Brain microvascular endothelial cell (primary cell): ENCODE data around the gene ADGRL3.

ENCODE experiments used
- DNase-seq: peaks from one replicate; pipeline ENCODE4 v3.0.0-alpha.2; 2020
- H3K27ac ChIP-seq: fragments of 250-450 bp; sonication (Bioruptor Pico); 2 replicates; pipeline ENCODE4 v1.5.1; 2020; ENCODE audit warnings: mild to moderate bottlenecking, moderate library complexity
- H3K27me3 ChIP-seq: fragments of 250-450 bp; sonication (Bioruptor Pico); replicated peaks from 2 replicates; pipeline ENCODE4 v1.5.1; 2020; ENCODE audit warnings: mild to moderate bottlenecking
- H3K36me3 ChIP-seq: fragments of 250-450 bp; sonication (Bioruptor Pico); replicated peaks from 2 replicates; pipeline ENCODE4 v1.5.1; 2020; ENCODE audit warnings: mild to moderate bottlenecking
- H3K4me3 ChIP-seq: 2 replicates; pipeline ENCODE4 v1.5.1; 2011; ENCODE audit warnings: low read depth, mild to moderate bottlenecking, control low read depth, low read length, moderate library complexity
- in situ Hi-C: cut with HindIII; loops from 2 replicates; pipeline ENCODE4 v1.10.0; 2017; ENCODE audit warnings: low sequenced_read_pairs, low pct_ligation_motif_present
- TF ChIP-seq, protein P1 (sequence below): IDR thresholded peaks from 2 replicates; pipeline ENCODE4 v1.5.1; 2011; ENCODE audit warnings: low read depth, mild to moderate bottlenecking, moderate library complexity, low read length, control low read depth, inconsistent platforms; ENCODE audit errors: missing control alignments

ADGRL3 gene

DNA sequence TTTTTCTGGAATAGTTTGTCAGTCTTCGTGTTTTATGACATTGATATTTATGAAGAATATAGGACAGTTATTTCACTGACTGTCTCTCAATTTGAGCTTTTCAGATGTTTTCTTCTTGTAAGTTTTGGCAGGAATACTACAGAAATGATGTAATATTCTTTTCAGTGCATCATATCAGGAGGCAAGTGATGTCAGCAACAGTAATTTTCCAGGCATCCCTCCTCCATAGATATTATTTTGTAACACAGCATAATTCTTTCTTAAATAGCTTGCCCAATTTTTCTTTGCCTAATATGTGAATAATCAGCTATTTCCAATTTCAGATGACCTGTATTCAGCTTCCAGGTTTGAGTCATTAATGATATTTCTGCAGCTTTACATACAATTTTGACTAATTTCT is 211.1 kb downstream of the ADGRL3 start:
- no peak overlapping the region for H3K27ac ChIP-seq
- DNase-seq = no peak
- H3K36me3 ChIP-seq = no peaks in the 10 kb centered on the region
- no peak overlapping the region for H3K4me3 ChIP-seq
- TF ChIP-seq, protein P1, sequence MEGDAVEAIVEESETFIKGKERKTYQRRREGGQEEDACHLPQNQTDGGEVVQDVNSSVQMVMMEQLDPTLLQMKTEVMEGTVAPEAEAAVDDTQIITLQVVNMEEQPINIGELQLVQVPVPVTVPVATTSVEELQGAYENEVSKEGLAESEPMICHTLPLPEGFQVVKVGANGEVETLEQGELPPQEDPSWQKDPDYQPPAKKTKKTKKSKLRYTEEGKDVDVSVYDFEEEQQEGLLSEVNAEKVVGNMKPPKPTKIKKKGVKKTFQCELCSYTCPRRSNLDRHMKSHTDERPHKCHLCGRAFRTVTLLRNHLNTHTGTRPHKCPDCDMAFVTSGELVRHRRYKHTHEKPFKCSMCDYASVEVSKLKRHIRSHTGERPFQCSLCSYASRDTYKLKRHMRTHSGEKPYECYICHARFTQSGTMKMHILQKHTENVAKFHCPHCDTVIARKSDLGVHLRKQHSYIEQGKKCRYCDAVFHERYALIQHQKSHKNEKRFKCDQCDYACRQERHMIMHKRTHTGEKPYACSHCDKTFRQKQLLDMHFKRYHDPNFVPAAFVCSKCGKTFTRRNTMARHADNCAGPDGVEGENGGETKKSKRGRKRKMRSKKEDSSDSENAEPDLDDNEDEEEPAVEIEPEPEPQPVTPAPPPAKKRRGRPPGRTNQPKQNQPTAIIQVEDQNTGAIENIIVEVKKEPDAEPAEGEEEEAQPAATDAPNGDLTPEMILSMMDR = no peak
- in situ Hi-C loops = no loop called here
- no peaks in the 10 kb centered on the region for H3K27me3 ChIP-seq

DNA sequence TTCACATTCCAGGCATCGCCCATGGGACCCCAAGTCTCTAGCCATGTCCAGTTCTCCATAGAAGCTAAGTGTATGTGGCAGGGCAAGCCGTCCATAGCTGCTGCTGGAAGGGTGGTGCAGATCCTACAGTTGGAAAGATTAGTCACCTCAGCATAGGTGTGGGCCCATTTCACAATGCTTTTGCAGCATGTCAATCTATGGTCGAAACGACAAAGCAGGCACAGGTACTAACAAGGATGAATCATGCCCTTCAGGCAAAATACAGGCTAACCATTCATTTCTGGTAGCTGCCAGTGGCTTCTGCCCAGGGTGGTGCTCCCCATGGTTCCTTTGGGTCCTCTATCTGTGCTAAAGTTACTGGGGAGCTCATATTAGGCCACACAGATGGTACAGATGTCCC is 225.2 kb downstream of the ADGRL3 start:
- in situ Hi-C loops = no loop called here
- Histone ChIP-seq H3K36me3 (no peaks in the 10 kb centered on the region), H3K27ac (no peak overlapping the region), H3K4me3 (no peak overlapping the region), H3K27me3 (no peaks in the 10 kb centered on the region)
- TF ChIP-seq, protein P1 = no peak
- DNase-seq = no peak

DNA sequence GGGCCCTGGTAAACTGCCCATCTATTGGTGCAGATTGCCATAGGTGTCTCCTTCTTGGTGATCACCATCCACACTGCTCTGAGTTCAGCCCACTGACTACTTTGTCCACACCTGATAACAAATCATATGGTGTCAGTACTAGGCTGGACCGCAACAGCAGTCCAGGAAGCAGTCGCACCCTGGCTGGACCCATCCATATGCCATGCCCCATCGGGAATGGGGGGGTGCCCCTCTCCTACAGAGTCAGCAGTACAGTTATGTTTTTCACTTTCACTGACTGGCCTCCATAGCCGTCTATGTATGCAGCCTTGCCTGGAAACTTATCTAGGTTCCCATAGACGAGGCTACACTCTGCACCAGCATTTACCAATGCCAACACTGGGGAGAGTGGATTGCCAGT is 226.1 kb downstream of the ADGRL3 start:
- TF ChIP-seq, protein P1 = no peak
- H3K4me3 ChIP-seq = no peak overlapping the region

DNA sequence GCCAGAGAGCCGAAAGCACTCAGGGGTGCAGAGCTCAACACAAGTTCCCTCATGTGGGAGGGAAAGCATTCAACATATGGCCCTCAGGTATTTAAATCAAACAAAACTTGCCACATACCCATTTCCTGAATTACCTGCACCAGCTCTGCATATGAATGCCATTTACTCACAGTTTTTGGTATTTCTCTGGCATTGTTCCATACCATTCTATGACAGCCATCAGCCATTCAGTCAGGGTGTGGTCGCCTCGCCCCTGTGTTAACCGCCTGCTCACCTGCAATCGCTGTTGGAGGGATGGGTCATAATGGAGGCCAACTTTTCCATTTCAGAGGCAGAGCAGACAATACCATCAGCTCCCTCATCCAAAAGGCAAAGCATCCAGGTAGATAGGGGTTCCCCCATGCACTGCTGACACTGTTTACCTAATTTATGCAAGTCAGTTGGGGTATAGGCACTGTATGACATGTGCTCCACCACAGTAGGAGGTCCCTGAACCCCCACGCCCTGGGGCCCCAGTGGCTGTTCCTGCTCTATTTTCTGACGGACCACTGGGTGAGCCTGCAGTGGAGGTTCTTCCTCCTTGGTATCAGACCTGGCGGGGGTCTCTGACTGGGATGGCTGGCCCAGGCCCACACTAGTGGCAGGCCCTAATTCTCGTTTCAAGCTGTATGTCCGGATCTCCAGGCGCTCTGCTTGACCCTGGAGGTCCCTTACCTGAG is 227.1 kb downstream of the ADGRL3 start:
- Histone ChIP-seq H3K4me3 (no peak overlapping the region), H3K27me3 (no peaks in the 10 kb centered on the region), H3K36me3 (no peaks in the 10 kb centered on the region), H3K27ac (no peak overlapping the region)
- TF ChIP-seq, protein P1 = no peak
- in situ Hi-C loops = no loop called here
- DNase-seq = no peak

More for the DNA sequence above, 226.1 kb downstream of the ADGRL3 start:
- Histone ChIP-seq H3K27ac (no peak overlapping the region), H3K36me3 (no peaks in the 10 kb centered on the region), H3K27me3 (no peaks in the 10 kb centered on the region)
- no peak for DNase-seq
- in situ Hi-C loops = no loop called here

DNA sequence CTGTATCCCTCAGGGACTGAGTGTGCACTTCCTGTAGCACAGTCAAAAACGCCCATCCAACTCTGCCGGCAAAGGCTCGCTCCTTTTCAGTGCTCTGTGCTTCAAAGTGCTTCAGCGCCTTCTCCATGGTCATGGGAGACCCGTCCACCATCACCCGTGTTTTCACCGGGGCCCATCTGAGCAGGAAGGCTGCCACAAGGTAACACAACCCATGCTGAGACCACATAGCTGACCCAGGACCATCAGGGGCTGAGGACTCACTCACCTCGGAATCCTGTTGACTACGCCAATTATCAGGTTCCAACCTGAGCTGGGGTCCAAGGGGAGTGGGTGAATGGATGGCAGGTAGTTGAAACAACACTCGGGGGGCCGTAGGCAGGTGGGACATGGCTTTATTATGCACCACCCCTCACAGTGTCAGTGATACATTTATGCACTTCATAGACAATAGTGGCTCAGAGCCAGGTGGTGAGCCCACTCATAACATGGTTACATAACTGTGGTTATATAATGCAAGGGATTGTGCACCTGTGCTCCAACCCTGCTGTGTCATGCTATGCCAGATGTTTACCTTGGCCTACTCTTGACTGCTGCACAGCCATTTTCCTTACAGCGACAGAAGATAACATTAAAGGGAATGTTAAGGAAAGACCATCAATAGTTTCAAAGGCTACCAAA is 227.8 kb downstream of the ADGRL3 start:
- in situ Hi-C loops = no loop called here
- no peak for DNase-seq
- Histone ChIP-seq H3K27ac (no peak overlapping the region), H3K27me3 (no peaks in the 10 kb centered on the region), H3K36me3 (no peaks in the 10 kb centered on the region), H3K4me3 (no peak overlapping the region)
- TF ChIP-seq, protein P1 = no peak

DNA sequence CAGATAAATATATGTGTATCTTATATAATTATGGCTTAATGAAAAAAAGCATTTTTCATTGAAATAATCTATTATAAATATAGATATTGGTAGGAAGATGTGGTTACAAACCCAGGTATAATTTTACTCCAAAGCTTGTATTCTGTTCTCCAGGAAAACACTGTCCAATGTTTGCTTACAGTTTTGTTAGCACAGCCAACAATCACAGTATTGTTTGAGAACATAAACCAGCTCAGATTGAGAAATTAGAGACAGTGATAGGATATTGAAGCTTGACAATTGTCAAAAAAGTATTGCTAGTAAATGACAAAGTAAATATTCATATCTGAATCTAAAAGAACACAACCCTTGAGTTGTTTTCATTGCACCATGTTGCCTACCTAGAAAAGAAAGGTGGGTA is 228.8 kb downstream of the ADGRL3 start:
- no peak for DNase-seq
- H3K27me3 ChIP-seq = no peaks in the 10 kb centered on the region
- H3K27ac ChIP-seq = no peak overlapping the region
- H3K36me3 ChIP-seq = no peaks in the 10 kb centered on the region
- in situ Hi-C loops = no loop called here
- H3K4me3 ChIP-seq = no peak overlapping the region
- TF ChIP-seq, protein P1 = no peak
